ENCODE results near the gene NADK.
A peak's percentile ranks its signal among the peaks of the same experiment; 100 is the strongest.

NADK gene

GRCh38 chr1:1785666-1786065 lies 7.4 kb upstream of the NADK start:
- DNase-seq = no peak

DNA sequence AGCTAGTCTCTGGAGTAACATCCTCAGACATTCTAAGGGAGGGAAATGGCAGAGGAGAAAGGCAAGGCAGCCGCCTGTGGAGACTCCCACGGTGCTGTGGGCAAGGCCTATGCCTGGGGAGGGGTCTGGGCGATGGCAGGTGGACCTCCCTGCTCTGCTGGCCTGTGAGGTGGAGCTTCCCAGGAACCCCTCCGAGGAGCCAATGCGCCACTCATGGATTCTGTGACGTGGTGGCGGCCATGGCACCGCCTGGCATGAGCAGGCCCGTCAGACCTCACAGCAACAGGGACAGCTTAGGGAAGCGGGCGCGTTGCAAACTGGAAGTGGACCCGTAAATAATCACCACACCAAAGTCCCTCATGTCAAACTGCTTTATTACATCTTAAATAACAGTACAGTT lies 6.7 kb upstream of the NADK start:
- no peak for DNase-seq

- no peak for DNase-seq
These were observed 5.0 kb upstream of the NADK start for GRCh38 chr1:1783320-1783719.

DNA sequence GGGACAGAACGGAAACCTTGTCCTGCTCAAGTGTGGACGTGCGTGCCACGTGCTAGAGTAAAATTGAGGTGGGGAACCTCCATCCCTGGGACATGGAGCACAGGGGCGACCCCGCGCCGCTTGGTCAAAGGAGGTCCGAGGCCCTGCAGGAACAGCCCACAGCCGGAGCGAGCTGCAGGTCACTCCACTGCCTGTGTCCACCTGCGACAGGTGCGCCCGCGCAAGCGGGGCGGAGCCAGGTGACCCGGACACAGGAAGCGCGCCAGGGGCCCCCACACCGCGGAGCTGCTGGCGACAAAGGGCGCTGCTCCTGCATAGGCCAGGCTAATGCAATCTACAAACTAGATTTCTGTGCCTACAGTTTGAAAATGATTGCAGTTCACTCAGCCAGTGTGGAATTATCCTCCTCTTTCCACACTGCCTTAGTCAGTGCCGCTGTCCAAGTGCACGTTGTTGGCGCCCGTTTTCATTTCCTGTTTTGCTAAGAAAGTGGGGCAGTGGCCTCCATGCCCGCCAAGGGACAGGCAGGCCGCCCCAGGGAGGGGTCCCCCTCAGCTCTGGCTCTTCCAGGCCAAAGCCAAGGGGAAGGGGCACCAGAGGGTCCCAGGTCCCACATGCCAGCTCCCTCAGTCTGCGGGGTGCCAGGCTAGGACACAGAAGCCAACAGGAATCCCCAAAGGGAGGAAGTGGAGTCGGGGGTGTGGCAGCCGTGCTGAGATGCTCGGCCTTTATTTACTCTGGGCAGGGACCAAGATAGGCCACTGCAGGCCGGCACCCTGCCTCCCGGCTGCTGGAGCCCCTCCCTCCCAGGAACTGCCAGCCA lies 4.3 kb upstream of the NADK start:
- no peak for DNase-seq

DNA sequence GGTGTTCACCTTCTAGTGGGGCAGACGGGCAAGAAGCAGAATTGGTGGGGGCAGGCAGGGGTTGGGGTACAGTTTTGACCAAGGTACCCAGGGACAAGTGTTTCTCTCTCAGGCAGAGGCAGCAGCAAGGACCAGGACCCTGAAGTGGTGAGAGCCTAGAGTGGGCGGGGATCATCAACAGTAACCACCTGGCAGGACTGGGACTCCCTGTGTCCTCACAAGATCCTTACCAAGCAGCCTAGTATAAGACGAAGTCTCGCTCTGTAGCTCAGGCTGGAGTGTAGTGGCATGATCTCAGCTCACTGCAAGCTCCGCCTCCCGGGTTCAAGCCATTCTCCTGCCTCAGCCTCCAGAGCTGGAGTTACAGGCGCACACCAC lies 3.2 kb upstream of the NADK start:
- DNase-seq = no peak

GRCh38 chr1:1780598-1781525 lies 2.6 kb upstream of the NADK start:
- DNase-seq = no peak

- DNase-seq = peak; percentile 57
These were observed 1.7 kb upstream of the NADK start for GRCh38 chr1:1779691-1780597.

GRCh38 chr1:1779320-1779675 lies 1.0 kb upstream of the NADK start:
- DNase-seq = no peak

GRCh38 chr1:1778663-1779319 lies 521 bp upstream of the NADK start:
- DNase-seq = peak; percentile 74

DNA sequence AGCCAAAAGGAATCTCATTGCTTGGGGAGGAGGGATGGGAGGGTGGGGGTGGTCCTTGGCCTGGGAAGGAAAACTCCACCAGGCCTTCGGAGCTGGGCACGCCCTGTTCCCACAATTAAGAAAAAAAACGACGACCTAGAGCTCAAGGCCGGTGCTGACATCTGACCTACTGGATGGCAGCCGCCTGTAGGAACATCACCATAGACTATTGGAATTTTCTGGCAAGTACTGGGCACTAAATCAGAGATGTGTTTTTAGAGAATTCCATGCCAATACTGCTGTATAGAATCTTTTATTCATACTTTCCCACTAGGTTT lies 729 bp downstream of the NADK start:
- no peak for DNase-seq

DNA sequence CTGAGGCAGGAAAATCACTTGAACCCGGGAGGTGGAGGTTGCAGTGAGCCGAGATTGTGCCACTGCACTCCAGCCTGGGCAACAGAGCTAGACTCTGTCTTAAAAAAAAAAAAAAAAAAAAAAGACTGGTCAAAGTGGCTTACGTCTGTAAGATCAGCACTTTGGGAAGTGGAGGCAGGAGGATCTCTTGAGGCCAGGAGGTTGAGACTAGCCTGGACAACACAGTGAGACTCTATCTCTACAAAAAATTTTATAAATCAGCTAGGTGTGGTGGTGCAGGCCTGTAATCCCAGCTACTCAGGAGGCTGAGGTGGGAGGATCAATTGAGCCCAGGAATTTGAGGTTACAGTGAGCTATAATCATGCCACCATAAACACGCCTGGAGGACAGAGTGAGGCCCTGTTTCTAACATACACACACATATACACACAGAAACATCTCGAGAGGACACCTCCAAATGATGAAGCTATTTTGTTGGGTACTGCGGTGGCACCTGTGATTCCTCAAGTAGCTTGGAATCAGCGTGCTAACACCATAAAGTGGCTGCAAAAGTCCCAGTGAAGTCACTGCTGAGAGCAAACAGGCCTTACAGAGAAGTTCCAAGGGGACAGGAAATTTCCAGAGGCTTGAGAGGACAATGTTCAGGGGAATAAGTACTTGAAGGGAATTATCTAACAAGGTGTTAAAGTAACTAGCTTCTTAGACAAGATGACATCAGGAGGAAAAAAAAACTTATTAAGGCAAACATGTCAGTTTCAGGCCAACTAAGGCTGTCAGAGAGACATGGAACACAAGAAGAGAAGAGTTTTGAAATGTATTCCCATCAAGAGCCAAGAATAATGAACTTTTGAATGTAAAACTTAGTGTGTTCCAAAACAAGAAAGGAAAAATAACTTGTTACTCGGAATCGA lies 1.3 kb downstream of the NADK start:
- DNase-seq = no peak

GRCh38 chr1:1775327-1776226 lies 2.7 kb downstream of the NADK start:
- no peak for DNase-seq

DNA sequence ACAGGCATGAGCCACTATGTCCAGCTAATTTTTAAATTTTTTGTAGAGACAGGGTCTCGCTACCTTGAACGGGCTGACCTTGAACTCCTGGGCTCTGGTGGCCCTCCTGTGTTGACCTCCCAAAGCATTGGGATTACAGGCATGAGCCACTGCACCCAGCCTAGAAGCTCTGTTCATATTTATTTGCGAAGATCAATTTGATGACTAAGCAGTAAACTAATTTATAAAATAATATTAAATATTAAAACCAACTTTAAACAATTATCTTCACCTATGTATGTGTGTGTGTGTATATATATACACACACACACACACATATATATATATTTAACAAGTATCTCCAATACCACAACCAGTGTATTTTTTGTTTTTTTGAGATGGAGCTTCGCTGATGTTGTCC lies 4.4 kb downstream of the NADK start:
- no peak for DNase-seq

GRCh38 chr1:1771096-1771495 lies 7.2 kb downstream of the NADK start:
- DNase-seq = no peak

GRCh38 chr1:1770102-1770501 lies 8.2 kb downstream of the NADK start:
- no peak for DNase-seq

DNA sequence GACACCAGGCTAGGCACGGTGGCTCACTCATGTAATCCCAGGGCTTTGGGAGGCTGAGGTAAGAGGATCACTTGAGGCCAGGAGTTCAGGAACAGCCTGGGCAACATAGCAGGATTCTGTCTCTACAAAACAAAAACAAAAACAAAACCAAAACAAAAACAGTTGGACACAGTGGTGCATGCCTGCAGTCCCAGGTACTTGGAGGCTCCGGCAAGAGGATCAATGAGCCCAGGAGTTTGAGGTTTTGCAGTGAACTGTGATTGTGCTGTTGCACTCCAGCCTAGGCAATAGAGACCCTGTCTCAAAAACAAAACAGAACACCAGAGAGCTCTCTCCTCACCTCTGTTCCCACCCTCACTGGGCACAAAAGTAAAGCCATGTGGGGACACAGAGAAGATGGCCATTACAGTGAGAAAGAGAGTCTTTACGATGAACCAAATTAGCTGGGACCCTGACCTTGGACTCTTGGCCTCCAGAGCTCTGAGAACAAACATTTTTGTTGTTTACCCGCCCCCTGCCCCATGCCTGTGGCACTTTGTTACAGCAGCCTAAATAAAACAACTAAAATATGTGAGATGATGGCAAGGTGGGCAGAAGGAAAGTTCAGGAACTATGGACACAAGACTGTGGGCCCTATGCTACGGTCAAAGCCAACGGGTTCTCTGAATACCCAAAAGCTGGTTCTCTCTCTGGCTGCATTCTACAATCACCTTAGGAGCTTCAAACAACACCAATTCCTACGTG lies 9.8 kb downstream of the NADK start:
- no peak for DNase-seq

GRCh38 chr1:1764876-1765470 lies 13.3 kb downstream of the NADK start:
- no peak for DNase-seq

DNA sequence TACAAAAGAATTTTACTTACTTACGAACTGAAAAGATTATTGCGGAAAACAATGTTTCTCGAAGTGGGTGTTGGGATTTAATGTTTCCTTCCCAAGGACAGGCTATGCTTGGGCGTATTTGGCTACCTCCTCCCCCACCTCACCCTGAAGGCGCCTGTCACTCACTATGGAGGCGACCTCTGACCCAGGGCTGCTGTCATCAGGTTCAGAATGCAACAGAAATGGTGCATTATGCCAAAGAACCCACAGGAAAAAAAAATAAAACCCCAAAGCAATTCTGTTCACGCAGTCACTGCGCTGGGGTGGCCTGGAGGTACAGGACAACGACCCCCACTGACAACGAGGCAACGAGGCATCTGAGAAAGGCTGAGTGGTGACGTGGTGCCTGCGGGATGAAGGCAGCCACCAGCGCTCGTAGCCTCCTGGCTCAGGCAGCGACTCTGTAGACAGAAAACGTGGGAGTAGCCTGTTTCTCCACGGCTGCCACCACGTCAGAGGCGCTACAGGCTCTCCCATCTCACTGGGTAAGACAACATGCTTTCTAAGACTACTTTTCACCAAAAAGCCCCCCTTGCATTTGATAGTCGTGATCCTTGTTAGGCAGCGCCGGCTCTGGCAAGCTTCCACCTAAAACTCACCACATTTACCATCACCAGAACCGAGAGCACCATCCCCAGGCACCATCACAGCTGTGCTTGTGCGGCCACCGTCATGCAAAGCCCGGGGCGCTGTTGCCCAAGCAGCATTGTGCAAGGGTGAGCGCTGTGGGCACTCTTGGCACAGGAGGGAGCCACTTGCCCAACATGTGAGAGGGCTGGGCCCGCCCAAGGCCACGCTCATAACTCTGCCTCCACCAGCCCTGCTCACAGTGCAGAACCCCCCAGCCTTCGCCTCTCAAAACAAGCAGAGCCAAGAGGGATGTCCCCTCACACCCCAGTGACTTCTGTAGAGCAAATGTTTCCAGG lies 14.3 kb downstream of the NADK start:
- no peak for DNase-seq
